H9 (cell line): ENCODE data around the gene ITGA8. TPM values are rescaled to one million over a fixed set of nuclear protein-coding genes. Genes with fewer than 3 reads are reported as not detected.

Experiments
- DNase-seq: peaks from one replicate; pipeline ENCODE4 v3.0.0-alpha.2; 2017
- H2AFZ ChIP-seq: one replicate; pipeline ENCODE4 v1.6.1; 2013; ENCODE audit warnings: mild to moderate bottlenecking, low read length, control low read depth, moderate library complexity
- H2AK5ac ChIP-seq: 2 replicates; pipeline ENCODE4 v1.6.1; 2013; ENCODE audit warnings: low read length, control low read depth, mixed read lengths; ENCODE audit not compliant: insufficient read length
- H2BK120ac ChIP-seq: one replicate; pipeline ENCODE4 v1.6.1; 2013; ENCODE audit warnings: low read depth, mild to moderate bottlenecking, low read length, control low read depth, inconsistent platforms; ENCODE audit not compliant: poor library complexity, severe bottlenecking
- H2BK12ac ChIP-seq: 2 replicates; pipeline ENCODE4 v1.6.1; 2013; ENCODE audit warnings: low read length, control low read depth, mixed read lengths, low read depth; ENCODE audit not compliant: insufficient read length
- H2BK15ac ChIP-seq: 2 replicates; pipeline ENCODE4 v1.6.1; 2013; ENCODE audit warnings: low read depth, low read length, control low read depth
- H2BK20ac ChIP-seq: one replicate; pipeline ENCODE4 v1.6.1; 2013; ENCODE audit warnings: low read depth, mild to moderate bottlenecking, low read length, control low read depth, inconsistent platforms; ENCODE audit not compliant: poor library complexity, severe bottlenecking
- H2BK5ac ChIP-seq: 2 replicates; pipeline ENCODE4 v1.6.1; 2013; ENCODE audit warnings: low read length, control low read depth, mixed read lengths; ENCODE audit not compliant: insufficient read length
- H3K14ac ChIP-seq: 2 replicates; pipeline ENCODE4 v1.6.1; 2013; ENCODE audit warnings: low read length, control low read depth; ENCODE audit not compliant: insufficient read depth
- H3K18ac ChIP-seq: 2 replicates; pipeline ENCODE4 v1.6.1; 2013; ENCODE audit warnings: low read depth, mild to moderate bottlenecking, mixed read lengths, low read length, control low read depth; ENCODE audit not compliant: insufficient read length
- H3K23ac ChIP-seq: 2 replicates; pipeline ENCODE4 v1.6.1; 2013; ENCODE audit warnings: low read length, control low read depth, mixed read lengths, low read depth; ENCODE audit not compliant: insufficient read length
- H3K23me2 ChIP-seq: 2 replicates; pipeline ENCODE4 v1.6.1; 2013; ENCODE audit warnings: low read depth, mild to moderate bottlenecking, mixed read lengths, low read length, control low read depth; ENCODE audit not compliant: insufficient read length, poor library complexity, severe bottlenecking
- H3K27ac ChIP-seq: 2 replicates; pipeline ENCODE4 v1.5.1; 2013; ENCODE audit warnings: low read length, control low read depth, mixed read lengths, low read depth; ENCODE audit not compliant: insufficient read length
- H3K27me3 ChIP-seq: 2 replicates; pipeline ENCODE4 v1.6.1; 2013; ENCODE audit warnings: low read length, control low read depth, inconsistent platforms; ENCODE audit not compliant: insufficient read depth
- H3K4ac ChIP-seq: 2 replicates; pipeline ENCODE4 v1.6.1; 2013; ENCODE audit warnings: low read depth, mild to moderate bottlenecking, control low read depth, inconsistent platforms, low read length, moderate library complexity
- H3K4me1 ChIP-seq: 2 replicates; pipeline ENCODE4 v1.6.1; 2013; ENCODE audit warnings: low read length, control low read depth, inconsistent platforms; ENCODE audit not compliant: insufficient read depth
- H3K4me2 ChIP-seq: 2 replicates; pipeline ENCODE4 v1.6.1; 2013; ENCODE audit warnings: low read length, control low read depth, mixed read lengths; ENCODE audit not compliant: insufficient read length, insufficient read depth
- H3K56ac ChIP-seq: 2 replicates; pipeline ENCODE4 v1.6.1; 2013; ENCODE audit warnings: low read depth, mild to moderate bottlenecking, mixed read lengths, low read length, control low read depth; ENCODE audit not compliant: insufficient read length
- H3K79me1 ChIP-seq: 2 replicates; pipeline ENCODE4 v1.6.1; 2013; ENCODE audit warnings: low read depth, mild to moderate bottlenecking, moderate library complexity, low read length, control low read depth, inconsistent platforms; ENCODE audit not compliant: insufficient read depth, poor library complexity, severe bottlenecking
- H3K79me2 ChIP-seq: 2 replicates; pipeline ENCODE4 v1.6.1; 2013; ENCODE audit warnings: low read length, control low read depth, inconsistent platforms; ENCODE audit not compliant: insufficient read depth
- H3K9ac ChIP-seq: 2 replicates; pipeline ENCODE4 v1.6.1; 2013; ENCODE audit warnings: low read length, control low read depth, mixed read lengths; ENCODE audit not compliant: insufficient read length; ENCODE audit errors: extremely low read depth
- H3K9me3 ChIP-seq: one replicate; pipeline ENCODE4 v1.6.1; 2013; ENCODE audit warnings: low read depth, low read length, inconsistent platforms; ENCODE audit not compliant: control insufficient read depth
- H3T11ph ChIP-seq: one replicate; pipeline ENCODE4 v1.6.1; 2013; ENCODE audit warnings: mild to moderate bottlenecking, low read length, control low read depth, inconsistent platforms
- H4K20me1 ChIP-seq: one replicate; pipeline ENCODE4 v1.6.1; 2013; ENCODE audit not compliant: control insufficient read depth, insufficient read length, insufficient read depth
- H4K5ac ChIP-seq: 2 replicates; pipeline ENCODE4 v1.6.1; 2013; ENCODE audit warnings: low read depth, mild to moderate bottlenecking, mixed read lengths, low read length, control low read depth; ENCODE audit not compliant: insufficient read length
- H4K8ac ChIP-seq: replicated peaks from 2 replicates; pipeline ENCODE4 v1.6.1; 2013; ENCODE audit warnings: low read length, control low read depth, mixed read lengths, low read depth; ENCODE audit not compliant: insufficient read length
- H4K91ac ChIP-seq: 2 replicates; pipeline ENCODE4 v1.6.1; 2013; ENCODE audit warnings: low read depth, mild to moderate bottlenecking, moderate library complexity, mixed read lengths, low read length, control low read depth; ENCODE audit not compliant: insufficient read length
- H3K27ac Mint-ChIP-seq, 3 experiments: 2 replicates in 2 of 3; 3 replicates in 1 of 3; pipeline ENCODE4 v1.8.0; 2020 to 2021; ENCODE audit warnings: mixed read lengths in 3 of 3, mild to moderate bottlenecking in 1 of 3, moderate library complexity in 1 of 3
- H3K27me3 Mint-ChIP-seq: 2 replicates; pipeline ENCODE4 v1.8.0; 2021; ENCODE audit warnings: low read depth, mild to moderate bottlenecking, moderate library complexity, mixed read lengths
- H3K36me3 Mint-ChIP-seq, 3 experiments: 2 replicates in 2 of 3; 3 replicates in 1 of 3; pipeline ENCODE4 v1.8.0; 2020 to 2021; ENCODE audit warnings: low read depth in 3 of 3, mixed read lengths in 3 of 3; ENCODE audit not compliant: insufficient read depth in 1 of 3
- H3K4me1 Mint-ChIP-seq, 2 experiments: 2 replicates each; pipeline ENCODE4 v1.8.0; 2020; ENCODE audit warnings: mixed read lengths in 2 of 2
- H3K4me3 Mint-ChIP-seq, 2 experiments: 2 replicates in 1 of 2; 3 replicates in 1 of 2; pipeline ENCODE4 v1.8.0; 2020 to 2021; ENCODE audit warnings: mild to moderate bottlenecking in 2 of 2, mixed read lengths in 2 of 2, moderate library complexity in 1 of 2
- H3K9me3 Mint-ChIP-seq, 2 experiments: 2 replicates in 1 of 2; 3 replicates in 1 of 2; pipeline ENCODE4 v1.8.0; 2020; ENCODE audit warnings: mild to moderate bottlenecking in 2 of 2, mixed read lengths in 2 of 2, moderate library complexity in 1 of 2
- CTCF ChIP-seq: fragments of 200-600 bp; sonication (generic); conservative IDR thresholded peaks from 3 replicates; pipeline ENCODE4 v1.8.0; 2021; ENCODE audit warnings: antibody characterized with exemption, mild to moderate bottlenecking
- WGBS: extraction: QIAGEN DNeasy Blood & Tissue Kit; methylation state at CpG from one replicate; pipeline ENCODE4 v1.1.7; 2013; ENCODE audit warnings: missing lambda C conversion rate, low lambda C conversion rate, mixed read lengths; ENCODE audit not compliant: insufficient read length; ENCODE audit errors: extremely low coverage; 5-methylcytosine and 5-hydroxymethylcytosine counted together
- total RNA-seq: library from RNA; stranded (reverse); gene quantifications from 2 replicates; pipeline ENCODE4 v1.2.1, GENCODE V29; 2021

Gene ITGA8
- total RNA-seq, 1 experiment from 2014 or later, result not detected

GRCh38 chr10:15740261-15740660, 20.5 kb upstream of the ITGA8 start:
- H2BK120ac ChIP-seq, result no peak overlapping the region
- no peaks in the 10 kb centered on the region for H3K36me3 Mint-ChIP-seq

More at GRCh38 chr10:15740261-15740660, 20.5 kb upstream of the ITGA8 start:
- Mint-ChIP-seq H3K4me1 (peaks cover 7 to 11% of the 10 kb centered on the region in 2 experiments), H3K9me3 (no peaks in the 10 kb centered on the region; a peak in 1 of 5 replicates), H3K4me3 (no peak overlapping the region), H3K27me3 (peaks cover 8% of the 10 kb centered on the region), H3K27ac (no peak overlapping the region)
- Histone ChIP-seq H3K9me3 (no peaks in the 10 kb centered on the region), H2BK20ac (no peak overlapping the region), H3K23me2 (no peaks in the 10 kb centered on the region), H4K8ac (no peak overlapping the region), H3T11ph (no peak overlapping the region), H3K9ac (no peak overlapping the region), H3K4ac (no peak overlapping the region), H3K79me1 (no peaks in the 10 kb centered on the region), H3K56ac (no peak overlapping the region), H3K27ac (no peak overlapping the region), H3K27me3 (no peaks in the 10 kb centered on the region), H4K20me1 (no peaks in the 10 kb centered on the region), H3K23ac (no peak overlapping the region), H2AK5ac (no peak overlapping the region), H3K4me2 (no peak overlapping the region), H2BK15ac (no peak overlapping the region), H2BK5ac (no peak overlapping the region), H2BK12ac (no peak overlapping the region), H3K79me2 (no peaks in the 10 kb centered on the region), H3K18ac (no peak overlapping the region), H3K14ac (no peak overlapping the region), H4K5ac (no peak overlapping the region), H4K91ac (no peak overlapping the region), H2AFZ (no peak overlapping the region), H3K4me1 (no peaks in the 10 kb centered on the region)
- WGBS, result no CpG with 5 or more reads among the region's 6 CpGs
- DNase-seq, result no peak
- no peak for TF ChIP-seq CTCF
